ENCODE data around the gene WNT7A.

Gene WNT7A

DNA sequence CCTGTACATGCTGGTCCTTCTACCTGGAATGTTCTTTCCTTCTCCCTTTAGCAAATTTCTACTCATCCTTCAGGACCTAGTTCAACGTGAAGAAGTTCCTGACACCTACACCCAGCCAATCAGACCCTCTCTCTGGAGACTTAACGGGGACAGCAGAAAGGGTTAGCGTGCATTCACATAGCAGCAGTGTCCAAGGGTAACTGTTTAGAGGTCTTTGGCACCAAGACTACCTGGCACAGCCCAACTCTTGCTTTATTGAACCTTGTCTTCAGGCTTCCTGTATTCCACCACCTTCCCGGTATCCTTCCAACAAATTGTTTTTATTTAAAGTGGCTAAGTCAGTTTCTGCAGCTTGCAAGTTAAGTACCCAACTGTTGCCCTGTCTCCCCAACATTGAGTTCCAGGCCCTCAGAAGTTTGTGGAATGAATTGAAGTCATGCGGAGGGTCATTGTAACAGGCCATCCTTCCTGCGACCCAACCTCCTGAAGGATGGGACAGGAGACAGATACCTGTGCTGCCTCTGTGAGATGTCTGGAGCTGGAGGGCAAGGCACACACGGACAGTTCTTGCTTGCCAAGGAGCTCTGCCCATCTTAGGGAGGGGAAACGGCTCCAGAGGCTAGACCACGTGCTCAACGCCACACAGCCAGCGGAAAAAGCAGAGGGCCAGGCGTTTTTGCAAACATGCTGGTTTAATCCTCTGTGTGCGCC is 14.4 kb upstream of the WNT7A start:
- H2AFZ ChIP-seq (ENCODE audit: low read length): no peak overlapping the region
- peaks cover 20% of the 10 kb centered on the region for H3K27me3 ChIP-seq (replicated peaks; ENCODE audit: insufficient read depth, low read length)
- H3K4me3 ChIP-seq (ENCODE audit: low read length): no peak overlapping the region
- H3K9me3 ChIP-seq (replicated peaks; ENCODE audit: insufficient read depth, low read length): no peaks in the 10 kb centered on the region
- H3K27ac ChIP-seq (ENCODE audit: low read length): no peak overlapping the region
- H3K36me3 ChIP-seq (replicated peaks; ENCODE audit: insufficient read depth, low read length): no peaks in the 10 kb centered on the region
- H4K20me1 ChIP-seq (ENCODE audit: insufficient read depth, low read length): no peaks in the 10 kb centered on the region
- H3K9me2 ChIP-seq (replicated peaks; ENCODE audit: insufficient read depth, low read length): no peaks in the 10 kb centered on the region
- no peak overlapping the region for H3K4me2 ChIP-seq (ENCODE audit: low read depth, low read length)
- 0 out of 2 replicates have a peak, but pooled peaks cover 4% of the 10 kb centered on the region for H3K4me1 ChIP-seq (ENCODE audit: low read length)
- TF ChIP-seq, protein P1, sequence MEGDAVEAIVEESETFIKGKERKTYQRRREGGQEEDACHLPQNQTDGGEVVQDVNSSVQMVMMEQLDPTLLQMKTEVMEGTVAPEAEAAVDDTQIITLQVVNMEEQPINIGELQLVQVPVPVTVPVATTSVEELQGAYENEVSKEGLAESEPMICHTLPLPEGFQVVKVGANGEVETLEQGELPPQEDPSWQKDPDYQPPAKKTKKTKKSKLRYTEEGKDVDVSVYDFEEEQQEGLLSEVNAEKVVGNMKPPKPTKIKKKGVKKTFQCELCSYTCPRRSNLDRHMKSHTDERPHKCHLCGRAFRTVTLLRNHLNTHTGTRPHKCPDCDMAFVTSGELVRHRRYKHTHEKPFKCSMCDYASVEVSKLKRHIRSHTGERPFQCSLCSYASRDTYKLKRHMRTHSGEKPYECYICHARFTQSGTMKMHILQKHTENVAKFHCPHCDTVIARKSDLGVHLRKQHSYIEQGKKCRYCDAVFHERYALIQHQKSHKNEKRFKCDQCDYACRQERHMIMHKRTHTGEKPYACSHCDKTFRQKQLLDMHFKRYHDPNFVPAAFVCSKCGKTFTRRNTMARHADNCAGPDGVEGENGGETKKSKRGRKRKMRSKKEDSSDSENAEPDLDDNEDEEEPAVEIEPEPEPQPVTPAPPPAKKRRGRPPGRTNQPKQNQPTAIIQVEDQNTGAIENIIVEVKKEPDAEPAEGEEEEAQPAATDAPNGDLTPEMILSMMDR (IDR thresholded peaks at IDR 0.05; ENCODE audit: low read length): no peak
- no peak for TF ChIP-seq EZH2 (optimal IDR thresholded peaks at IDR 0.05; ENCODE audit: low read depth, low read length)
- no peak for TF ChIP-seq EZH2phosphoT487 (IDR thresholded peaks at IDR 0.05; ENCODE audit: low read length)
- no peak overlapping the region for H3K9ac ChIP-seq (ENCODE audit: low read length)
- DNase-seq: no peak
- H3K79me2 ChIP-seq (ENCODE audit: low read length): no peaks in the 10 kb centered on the region
- peaks cover 6% of the 10 kb centered on the region; the same call in 1 of the 2 replicates for H3F3A ChIP-seq (ENCODE audit: insufficient read depth, low read length)

DNA sequence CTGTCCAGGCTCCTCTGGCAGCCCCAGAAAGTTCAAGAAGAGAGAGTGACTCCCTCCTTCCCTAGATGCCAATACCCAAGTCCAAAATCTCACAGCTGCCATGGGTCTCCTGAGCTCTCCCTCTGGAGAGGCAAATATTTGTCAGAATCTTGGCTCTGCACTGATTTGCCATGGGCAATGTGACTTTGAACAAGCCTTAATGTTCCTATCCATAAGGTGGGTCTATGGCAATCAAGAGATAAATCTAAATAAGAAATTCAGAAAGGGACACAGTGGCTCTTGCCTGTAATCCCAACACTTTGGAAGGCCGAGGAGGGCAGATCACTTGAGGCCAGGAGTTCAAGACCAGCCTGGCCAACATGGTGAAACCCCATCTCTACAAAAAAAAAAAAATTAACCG is 12.4 kb upstream of the WNT7A start:
- no peak overlapping the region for H3K4me2 ChIP-seq (ENCODE audit: low read depth, low read length)
- H3K27ac ChIP-seq (ENCODE audit: low read length): no peak overlapping the region
- H2AFZ ChIP-seq (ENCODE audit: low read length): no peak overlapping the region
- H3K4me3 ChIP-seq (ENCODE audit: low read length): no peak overlapping the region
- H3F3A ChIP-seq (ENCODE audit: insufficient read depth, low read length): peaks cover 6% of the 10 kb centered on the region; the same call in 1 of the 2 replicates
- H4K20me1 ChIP-seq (ENCODE audit: insufficient read depth, low read length): no peaks in the 10 kb centered on the region
- no peaks in the 10 kb centered on the region for H3K79me2 ChIP-seq (ENCODE audit: low read length)
- H3K9me2 ChIP-seq (replicated peaks; ENCODE audit: insufficient read depth, low read length): no peaks in the 10 kb centered on the region
- no peak overlapping the region for H3K9ac ChIP-seq (ENCODE audit: low read length)
- H3K4me1 ChIP-seq (ENCODE audit: low read length): 0 out of 2 replicates have a peak, but pooled peaks cover 4% of the 10 kb centered on the region
- no peaks in the 10 kb centered on the region for H3K9me3 ChIP-seq (replicated peaks; ENCODE audit: insufficient read depth, low read length)
- no peak for TF ChIP-seq EZH2 (optimal IDR thresholded peaks at IDR 0.05; ENCODE audit: low read depth, low read length)
- TF ChIP-seq EZH2phosphoT487 (IDR thresholded peaks at IDR 0.05; ENCODE audit: low read length): no peak
- TF ChIP-seq, protein P1 (IDR thresholded peaks at IDR 0.05; ENCODE audit: low read length): no peak
- peaks cover 26% of the 10 kb centered on the region for H3K27me3 ChIP-seq (replicated peaks; ENCODE audit: insufficient read depth, low read length)
- DNase-seq: no peak
- no peaks in the 10 kb centered on the region for H3K36me3 ChIP-seq (replicated peaks; ENCODE audit: insufficient read depth, low read length)

DNA sequence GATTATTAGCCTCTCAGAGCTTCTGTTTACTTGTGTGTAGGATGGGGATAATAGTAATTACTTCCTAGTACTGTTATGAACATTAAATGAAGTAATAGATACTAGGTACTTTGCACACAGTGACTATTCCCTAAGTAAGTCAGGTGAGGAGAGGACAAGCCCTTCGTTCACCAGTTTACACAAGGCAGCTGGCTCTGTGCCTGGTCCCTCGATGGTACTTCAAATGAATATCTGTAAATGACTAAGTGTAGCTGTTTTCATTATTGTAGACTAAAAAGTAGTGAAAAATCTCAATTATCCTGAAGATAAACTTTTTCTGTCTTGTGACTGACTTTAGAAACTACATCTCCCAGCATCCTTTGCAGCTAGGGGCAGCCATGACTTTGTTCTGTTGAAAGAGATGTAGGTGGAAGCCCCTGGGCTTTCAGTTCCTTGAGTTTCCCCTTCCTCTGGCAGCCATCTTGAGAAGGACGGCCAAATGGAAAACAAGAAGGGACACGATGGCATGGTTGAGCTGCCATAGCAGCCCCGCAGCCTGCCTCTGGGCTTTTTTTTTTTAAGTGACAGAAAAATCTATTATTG is 11.7 kb upstream of the WNT7A start:
- Histone ChIP-seq H3K27ac (ENCODE audit: low read length) (no peak overlapping the region), H4K20me1 (ENCODE audit: insufficient read depth, low read length) (no peaks in the 10 kb centered on the region), H3K4me3 (ENCODE audit: low read length) (no peak overlapping the region), H3K27me3 (replicated peaks; ENCODE audit: insufficient read depth, low read length) (peaks cover 33% of the 10 kb centered on the region), H2AFZ (ENCODE audit: low read length) (no peak overlapping the region), H3K36me3 (replicated peaks; ENCODE audit: insufficient read depth, low read length) (no peaks in the 10 kb centered on the region), H3K9ac (ENCODE audit: low read length) (no peak overlapping the region), H3K79me2 (ENCODE audit: low read length) (no peaks in the 10 kb centered on the region), H3K9me2 (replicated peaks; ENCODE audit: insufficient read depth, low read length) (no peaks in the 10 kb centered on the region), H3K4me2 (ENCODE audit: low read depth, low read length) (no peak overlapping the region), H3K9me3 (replicated peaks; ENCODE audit: insufficient read depth, low read length) (no peaks in the 10 kb centered on the region), H3F3A (ENCODE audit: insufficient read depth, low read length) (peaks cover 6% of the 10 kb centered on the region; the same call in 1 of the 2 replicates), H3K4me1 (ENCODE audit: low read length) (0 out of 2 replicates have a peak, but pooled peaks cover 4% of the 10 kb centered on the region)
- no peak for DNase-seq
- TF ChIP-seq EZH2 (optimal IDR thresholded peaks at IDR 0.05; ENCODE audit: low read depth, low read length): no peak
- TF ChIP-seq, protein P1 (IDR thresholded peaks at IDR 0.05; ENCODE audit: low read length): no peak
- TF ChIP-seq EZH2phosphoT487 (IDR thresholded peaks at IDR 0.05; ENCODE audit: low read length): no peak
